ENCODE measurements around the gene MYOC. TPM values are rescaled to one million over a fixed set of nuclear protein-coding genes. Genes with fewer than 3 reads are reported as not detected.

The MYOC gene
- polyA plus RNA-seq, 1 of the 3 experiments (the other 2 are of a cell fraction): not detected

- Histone ChIP-seq H3K27ac (ENCODE audit: low read depth in 2 of 2, low read length in 1 of 2) (no peak overlapping the region), H3K4me3 (ENCODE audit: low read depth in 2 of 2, low read length in 1 of 2) (no peak overlapping the region), H3K9me3 (no peaks in the 10 kb centered on the region), H3K79me2 (ENCODE audit: insufficient read depth) (no peaks in the 10 kb centered on the region), H2AFZ (ENCODE audit: low read depth) (no peak overlapping the region), H4K20me1 (ENCODE audit: insufficient read depth) (no peaks in the 10 kb centered on the region), H3K4me1 (ENCODE audit: control insufficient read depth in 1 of 2, insufficient read depth in 2 of 2, low read depth in 1 of 2, low read length in 1 of 2) (no peaks in the 10 kb centered on the region), H3K27me3 (ENCODE audit: insufficient read depth) (peaks cover 24% of the 10 kb centered on the region; the same call in 1 of the 2 replicates), H3K36me3 (replicated peaks in 1 of 2; ENCODE audit: control insufficient read depth in 1 of 2, insufficient read depth in 2 of 2, low read length in 1 of 2) (no peaks in the 10 kb centered on the region), H3K4me2 (no peak overlapping the region), H3K9me2 (no peaks in the 10 kb centered on the region), H3F3A (replicated peaks; ENCODE audit: insufficient read depth) (no peaks in the 10 kb centered on the region), H3K9ac (no peak overlapping the region)
- DNase-seq: no peak
- TF ChIP-seq, protein P1, sequence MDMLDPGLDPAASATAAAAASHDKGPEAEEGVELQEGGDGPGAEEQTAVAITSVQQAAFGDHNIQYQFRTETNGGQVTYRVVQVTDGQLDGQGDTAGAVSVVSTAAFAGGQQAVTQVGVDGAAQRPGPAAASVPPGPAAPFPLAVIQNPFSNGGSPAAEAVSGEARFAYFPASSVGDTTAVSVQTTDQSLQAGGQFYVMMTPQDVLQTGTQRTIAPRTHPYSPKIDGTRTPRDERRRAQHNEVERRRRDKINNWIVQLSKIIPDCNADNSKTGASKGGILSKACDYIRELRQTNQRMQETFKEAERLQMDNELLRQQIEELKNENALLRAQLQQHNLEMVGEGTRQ (IDR thresholded peaks at IDR 0.05; ENCODE audit: borderline replicate concordance, low read depth, low read length): no peak
- TF ChIP-seq USF1 (IDR thresholded peaks at IDR 0.05; ENCODE audit: borderline replicate concordance, low read depth) (no peak), EZH2phosphoT487 (IDR thresholded peaks at IDR 0.05; ENCODE audit: borderline replicate concordance, low read depth) (no peak), FOXM1 (IDR thresholded peaks at IDR 0.05; ENCODE audit: low read depth) (no peak), TEAD4 (IDR thresholded peaks at IDR 0.05; ENCODE audit: borderline replicate concordance, insufficient read depth) (no peak), MXI1 (IDR thresholded peaks at IDR 0.05; ENCODE audit: low read depth, low read length) (no peak), GATA2 (CRISPR knock-in tag; IDR thresholded peaks at IDR 0.05) (no peak), RAD21 (IDR thresholded peaks at IDR 0.05; ENCODE audit: low read length) (no peak), YY1 (IDR thresholded peaks at IDR 0.05; ENCODE audit: low read depth) (no peak), SMC3 (IDR thresholded peaks at IDR 0.05; ENCODE audit: low read depth, low read length) (no peak), EP300 (IDR thresholded peaks at IDR 0.05; ENCODE audit: borderline replicate concordance in 1 of 2, low read depth in 1 of 2, low read length in 1 of 2) (no peak), RFX5 (IDR thresholded peaks at IDR 0.05; ENCODE audit: low read length) (no peak), NFIC (IDR thresholded peaks at IDR 0.05; ENCODE audit: borderline replicate concordance) (no peak)
- TF ChIP-seq, protein P2, sequence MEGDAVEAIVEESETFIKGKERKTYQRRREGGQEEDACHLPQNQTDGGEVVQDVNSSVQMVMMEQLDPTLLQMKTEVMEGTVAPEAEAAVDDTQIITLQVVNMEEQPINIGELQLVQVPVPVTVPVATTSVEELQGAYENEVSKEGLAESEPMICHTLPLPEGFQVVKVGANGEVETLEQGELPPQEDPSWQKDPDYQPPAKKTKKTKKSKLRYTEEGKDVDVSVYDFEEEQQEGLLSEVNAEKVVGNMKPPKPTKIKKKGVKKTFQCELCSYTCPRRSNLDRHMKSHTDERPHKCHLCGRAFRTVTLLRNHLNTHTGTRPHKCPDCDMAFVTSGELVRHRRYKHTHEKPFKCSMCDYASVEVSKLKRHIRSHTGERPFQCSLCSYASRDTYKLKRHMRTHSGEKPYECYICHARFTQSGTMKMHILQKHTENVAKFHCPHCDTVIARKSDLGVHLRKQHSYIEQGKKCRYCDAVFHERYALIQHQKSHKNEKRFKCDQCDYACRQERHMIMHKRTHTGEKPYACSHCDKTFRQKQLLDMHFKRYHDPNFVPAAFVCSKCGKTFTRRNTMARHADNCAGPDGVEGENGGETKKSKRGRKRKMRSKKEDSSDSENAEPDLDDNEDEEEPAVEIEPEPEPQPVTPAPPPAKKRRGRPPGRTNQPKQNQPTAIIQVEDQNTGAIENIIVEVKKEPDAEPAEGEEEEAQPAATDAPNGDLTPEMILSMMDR (IDR thresholded peaks at IDR 0.05): no peak
- TF ChIP-seq, protein P3, sequence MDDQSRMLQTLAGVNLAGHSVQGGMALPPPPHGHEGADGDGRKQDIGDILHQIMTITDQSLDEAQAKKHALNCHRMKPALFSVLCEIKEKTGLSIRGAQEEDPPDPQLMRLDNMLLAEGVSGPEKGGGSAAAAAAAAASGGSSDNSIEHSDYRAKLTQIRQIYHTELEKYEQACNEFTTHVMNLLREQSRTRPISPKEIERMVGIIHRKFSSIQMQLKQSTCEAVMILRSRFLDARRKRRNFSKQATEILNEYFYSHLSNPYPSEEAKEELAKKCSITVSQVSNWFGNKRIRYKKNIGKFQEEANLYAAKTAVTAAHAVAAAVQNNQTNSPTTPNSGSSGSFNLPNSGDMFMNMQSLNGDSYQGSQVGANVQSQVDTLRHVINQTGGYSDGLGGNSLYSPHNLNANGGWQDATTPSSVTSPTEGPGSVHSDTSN (IDR thresholded peaks at IDR 0.05): no peak
- POLR2A ChIA-PET: no interaction called here
- 57% methylated on average over 2 of the region's 2 CpGs for WGBS (ENCODE audit: low lambda C conversion rate)
- CTCF ChIA-PET: interaction anchor here (1.2 kb wide), 1 partner anchor 16 kb away, joined by 4 read pairs; no protein-coding TSS in a partner anchor
Measured at GRCh38 chr1:171628225-171628624, 24.3 kb downstream of the MYOC start.
